ENCODE results near the gene BRAF.
"Not testable (repeated sequence)": the region's sequence is repeated elsewhere in the genome, so short reads cannot be mapped to it uniquely, and the experiment has no call there.

DNA sequence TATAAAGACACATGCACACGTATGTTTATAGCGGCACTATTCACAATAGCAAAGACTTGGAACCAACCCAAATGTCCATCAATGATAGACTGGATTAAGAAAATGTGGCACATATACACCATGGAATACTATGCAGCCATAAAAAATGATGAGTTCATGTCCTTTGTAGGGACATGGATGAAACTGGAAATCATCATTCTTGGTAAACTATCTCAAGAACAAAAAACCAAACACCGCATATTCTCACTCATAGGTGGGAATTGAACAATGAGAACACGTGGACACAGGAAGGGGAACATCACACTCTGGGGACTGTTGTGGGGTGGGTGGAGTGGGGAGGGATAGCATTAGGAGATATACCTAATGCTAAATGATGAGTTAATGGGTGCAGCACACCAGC lies 181.5 kb downstream of the BRAF start:
- TF ChIP-seq, protein P1, sequence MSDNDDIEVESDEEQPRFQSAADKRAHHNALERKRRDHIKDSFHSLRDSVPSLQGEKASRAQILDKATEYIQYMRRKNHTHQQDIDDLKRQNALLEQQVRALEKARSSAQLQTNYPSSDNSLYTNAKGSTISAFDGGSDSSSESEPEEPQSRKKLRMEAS (IDR thresholded peaks at IDR 0.05; ENCODE audit: low read depth, low read length) = not testable (repeated sequence)
- TF ChIP-seq, protein P2, sequence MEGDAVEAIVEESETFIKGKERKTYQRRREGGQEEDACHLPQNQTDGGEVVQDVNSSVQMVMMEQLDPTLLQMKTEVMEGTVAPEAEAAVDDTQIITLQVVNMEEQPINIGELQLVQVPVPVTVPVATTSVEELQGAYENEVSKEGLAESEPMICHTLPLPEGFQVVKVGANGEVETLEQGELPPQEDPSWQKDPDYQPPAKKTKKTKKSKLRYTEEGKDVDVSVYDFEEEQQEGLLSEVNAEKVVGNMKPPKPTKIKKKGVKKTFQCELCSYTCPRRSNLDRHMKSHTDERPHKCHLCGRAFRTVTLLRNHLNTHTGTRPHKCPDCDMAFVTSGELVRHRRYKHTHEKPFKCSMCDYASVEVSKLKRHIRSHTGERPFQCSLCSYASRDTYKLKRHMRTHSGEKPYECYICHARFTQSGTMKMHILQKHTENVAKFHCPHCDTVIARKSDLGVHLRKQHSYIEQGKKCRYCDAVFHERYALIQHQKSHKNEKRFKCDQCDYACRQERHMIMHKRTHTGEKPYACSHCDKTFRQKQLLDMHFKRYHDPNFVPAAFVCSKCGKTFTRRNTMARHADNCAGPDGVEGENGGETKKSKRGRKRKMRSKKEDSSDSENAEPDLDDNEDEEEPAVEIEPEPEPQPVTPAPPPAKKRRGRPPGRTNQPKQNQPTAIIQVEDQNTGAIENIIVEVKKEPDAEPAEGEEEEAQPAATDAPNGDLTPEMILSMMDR (IDR thresholded peaks at IDR 0.05; ENCODE audit: low read depth, low read length) = not testable (repeated sequence)
- not testable (repeated sequence) for TF ChIP-seq POLR2A (IDR thresholded peaks at IDR 0.05; ENCODE audit: extremely low read depth, insufficient read length)
